ENCODE data around the gene GALK1. TPM values are rescaled to one million over a fixed set of nuclear protein-coding genes. Genes with fewer than 3 reads are reported as not detected.

GALK1 gene
- total RNA-seq, 1 donor from 2014 or later, result 13.4 TPM

DNA sequence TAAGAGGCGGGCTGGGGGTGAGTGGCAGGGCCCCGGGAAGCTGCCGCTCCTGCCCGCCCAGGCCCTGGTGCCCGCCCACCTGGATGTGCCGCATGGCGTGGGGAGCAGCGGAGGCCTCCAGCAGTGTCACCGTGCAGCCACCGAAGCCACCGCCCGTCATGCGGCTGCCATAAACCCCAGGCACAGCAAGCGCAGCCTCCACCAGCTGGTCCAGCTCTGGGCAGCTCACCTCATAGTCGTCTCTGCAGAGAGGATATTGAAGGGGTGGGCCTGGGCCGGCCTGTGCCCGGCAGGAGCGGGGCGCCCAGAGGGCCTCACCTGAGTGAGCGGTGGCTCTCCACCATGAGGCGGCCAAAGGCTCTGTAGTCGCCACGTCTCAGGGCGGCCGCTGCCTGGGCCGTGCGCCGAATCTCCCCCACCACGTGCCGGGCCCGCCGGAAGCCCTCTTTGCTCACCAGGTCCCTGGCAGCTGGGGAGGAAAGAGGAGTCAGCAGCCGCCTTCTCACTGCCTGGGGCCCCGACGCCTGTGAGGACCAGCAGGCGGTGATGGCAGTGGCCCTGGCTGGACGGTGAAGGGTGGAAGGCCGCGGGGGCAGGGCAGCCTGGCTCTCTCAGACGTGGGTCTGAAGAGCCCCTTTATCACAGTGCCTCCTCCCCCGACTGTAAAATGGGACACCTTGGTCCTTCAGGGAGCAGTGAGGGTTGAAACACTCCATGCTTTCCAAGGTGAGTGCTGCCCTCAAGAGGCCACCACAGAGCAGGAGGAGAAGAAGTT, 6.7 kb downstream of the GALK1 start:
- no peak for DNase-seq (ENCODE audit: low read depth)
- no peak overlapping the region for H3K4me3 ChIP-seq (ENCODE audit: low read depth, low read length)
- peaks cover 41% of the 10 kb centered on the region for H3K36me3 ChIP-seq (ENCODE audit: control insufficient read depth, insufficient read depth, low read length)
- peak; percentile 26 for TF ChIP-seq CTCF (IDR thresholded peaks at IDR 0.05; ENCODE audit: insufficient read depth, low read length, severe bottlenecking)
- FAIRE-seq, result no peak
- no peaks in the 10 kb centered on the region for H3K27me3 ChIP-seq (ENCODE audit: control insufficient read depth, insufficient read depth, low read length)

GRCh38 chr17:75757086-75757681, 7.8 kb downstream of the GALK1 start:
- H3K27me3 ChIP-seq (ENCODE audit: control insufficient read depth, insufficient read depth, low read length), result no peaks in the 10 kb centered on the region
- H3K4me3 ChIP-seq (ENCODE audit: low read depth, low read length), result no peak overlapping the region
- FAIRE-seq, result no peak
- TF ChIP-seq CTCF (IDR thresholded peaks at IDR 0.05; ENCODE audit: insufficient read depth, low read length, severe bottlenecking), result no peak
- H3K36me3 ChIP-seq (ENCODE audit: control insufficient read depth, insufficient read depth, low read length), result peaks cover 52% of the 10 kb centered on the region
- no peak for DNase-seq (ENCODE audit: low read depth)

DNA sequence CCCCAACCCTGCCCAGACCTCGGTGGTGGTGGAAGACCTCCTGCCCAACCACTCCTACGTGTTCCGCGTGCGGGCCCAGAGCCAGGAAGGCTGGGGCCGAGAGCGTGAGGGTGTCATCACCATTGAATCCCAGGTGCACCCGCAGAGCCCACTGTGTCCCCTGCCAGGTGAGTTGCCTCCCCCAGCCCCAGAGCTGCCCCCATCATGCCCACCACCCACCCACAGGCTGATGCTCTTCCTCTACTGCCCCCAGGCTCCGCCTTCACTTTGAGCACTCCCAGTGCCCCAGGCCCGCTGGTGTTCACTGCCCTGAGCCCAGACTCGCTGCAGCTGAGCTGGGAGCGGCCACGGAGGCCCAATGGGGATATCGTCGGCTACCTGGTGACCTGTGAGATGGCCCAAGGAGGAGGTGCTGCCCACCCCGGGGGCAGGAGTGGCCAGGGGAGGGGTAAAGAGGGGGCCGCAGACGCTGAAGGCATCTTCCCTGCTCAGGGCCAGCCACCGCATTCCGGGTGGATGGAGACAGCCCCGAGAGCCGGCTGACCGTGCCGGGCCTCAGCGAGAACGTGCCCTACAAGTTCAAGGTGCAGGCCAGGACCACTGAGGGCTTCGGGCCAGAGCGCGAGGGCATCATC, 8.4 kb downstream of the GALK1 start:
- H3K36me3 ChIP-seq (ENCODE audit: control insufficient read depth, insufficient read depth, low read length), result peaks cover 55% of the 10 kb centered on the region
- no peak for FAIRE-seq
- H3K27me3 ChIP-seq (ENCODE audit: control insufficient read depth, insufficient read depth, low read length), result no peaks in the 10 kb centered on the region
- TF ChIP-seq CTCF (IDR thresholded peaks at IDR 0.05; ENCODE audit: insufficient read depth, low read length, severe bottlenecking), result no peak
- no peak overlapping the region for H3K4me3 ChIP-seq (ENCODE audit: low read depth, low read length)
- no peak for DNase-seq (ENCODE audit: low read depth)

DNA sequence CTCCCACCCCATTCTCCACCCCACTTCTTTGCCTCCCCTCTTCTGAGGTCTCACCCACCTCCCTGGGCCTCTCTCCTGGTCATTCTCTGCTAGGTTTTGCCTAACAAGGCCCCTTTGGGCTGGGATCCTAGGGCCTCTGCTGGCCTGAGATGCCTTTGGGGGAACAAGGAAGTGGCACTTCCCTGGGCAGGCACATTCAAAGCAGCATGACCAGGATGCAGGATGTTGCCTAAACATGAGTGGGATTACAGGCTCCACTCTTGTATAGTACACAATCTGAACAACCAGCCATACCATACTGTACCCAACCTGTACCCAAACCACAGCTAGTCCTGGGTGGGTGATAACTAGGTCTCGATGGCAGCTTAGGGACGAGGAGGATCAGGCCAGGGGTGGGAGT, 9.0 kb downstream of the GALK1 start:
- H3K36me3 ChIP-seq (ENCODE audit: control insufficient read depth, insufficient read depth, low read length), result peaks cover 61% of the 10 kb centered on the region
- no peak for TF ChIP-seq CTCF (IDR thresholded peaks at IDR 0.05; ENCODE audit: insufficient read depth, low read length, severe bottlenecking)
- peak; percentile 86 for FAIRE-seq
- H3K4me3 ChIP-seq (ENCODE audit: low read depth, low read length), result no peak overlapping the region
- DNase-seq (ENCODE audit: low read depth), result no peak
- no peaks in the 10 kb centered on the region for H3K27me3 ChIP-seq (ENCODE audit: control insufficient read depth, insufficient read depth, low read length)

DNA sequence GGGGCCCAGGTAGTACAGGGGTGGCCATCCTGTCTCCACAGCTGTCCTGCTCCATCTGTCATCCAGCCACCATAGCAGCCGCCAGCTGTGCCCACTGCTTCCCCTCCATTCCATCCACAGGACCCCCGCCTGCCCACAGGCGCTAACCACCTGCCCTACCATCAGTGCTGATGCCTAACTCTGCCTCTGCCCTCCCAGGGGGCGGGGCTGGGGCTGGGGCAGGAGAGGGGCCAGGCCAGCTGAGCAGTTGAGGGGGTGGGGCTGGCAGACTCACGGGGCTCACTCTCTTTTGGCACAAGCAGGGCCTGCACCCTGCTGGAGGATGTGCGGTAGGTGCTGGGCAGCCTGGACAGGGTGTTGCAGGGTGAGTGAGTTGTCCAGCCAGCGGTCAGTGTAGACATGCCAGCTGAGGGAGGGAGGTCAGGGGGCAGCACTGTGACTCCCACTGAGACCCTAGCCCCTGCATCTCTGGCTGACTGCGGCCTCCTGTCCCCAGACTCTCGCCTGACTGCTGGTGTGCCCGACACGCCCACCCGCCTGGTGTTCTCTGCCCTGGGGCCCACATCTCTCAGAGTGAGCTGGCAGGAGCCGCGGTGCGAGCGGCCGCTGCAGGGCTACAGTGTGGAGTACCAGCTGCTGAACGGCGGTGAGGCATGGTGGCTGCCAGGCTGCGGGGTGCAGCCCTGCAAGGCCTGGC, 9.6 kb downstream of the GALK1 start:
- no peak for TF ChIP-seq CTCF (IDR thresholded peaks at IDR 0.05; ENCODE audit: insufficient read depth, low read length, severe bottlenecking)
- FAIRE-seq (no peak), DNase-seq (ENCODE audit: low read depth) (no peak)
- Histone ChIP-seq H3K4me3 (ENCODE audit: low read depth, low read length) (no peak overlapping the region), H3K27me3 (ENCODE audit: control insufficient read depth, insufficient read depth, low read length) (no peaks in the 10 kb centered on the region), H3K36me3 (ENCODE audit: control insufficient read depth, insufficient read depth, low read length) (peaks cover 67% of the 10 kb centered on the region)
